HL-60 (cell line): Measurements from ENCODE around the gene ZMAT5.
A peak's percentile ranks its signal among the peaks of the same experiment; 100 is the strongest.

Experiments used
- DNase-seq, 2 experiments: peaks; one replicate each; pipeline ENCODE4 v3.0.0-alpha.2; 2010 to 2020; ENCODE audit warnings: low read depth in 1 of 2, low spot score in 1 of 2
- H3K27ac ChIP-seq: fragments of 250-450 bp; sonication (Bioruptor Pico); replicated peaks from 2 replicates; pipeline ENCODE4 v1.5.1; 2020; ENCODE audit warnings: mild to moderate bottlenecking, moderate library complexity
- H3K27me3 ChIP-seq: fragments of 250-450 bp; sonication (Bioruptor Pico); 2 replicates; pipeline ENCODE4 v1.5.1; 2021; ENCODE audit warnings: mild to moderate bottlenecking, moderate library complexity; ENCODE audit not compliant: insufficient read depth, poor library complexity, severe bottlenecking
- H3K4me3 ChIP-seq: replicated peaks from 2 replicates; pipeline ENCODE4 v1.5.1; 2011; ENCODE audit warnings: mild to moderate bottlenecking, control low read depth, low read length; ENCODE audit not compliant: insufficient read depth
- GABPA ChIP-seq: IDR thresholded peaks from 2 replicates; pipeline ENCODE4 v1.6.1; 2012; ENCODE audit warnings: low read depth
- POLR2AphosphoS5 ChIP-seq: IDR thresholded peaks from 2 replicates; pipeline ENCODE4 v1.6.1; 2012; ENCODE audit warnings: low read depth
- SPI1 ChIP-seq: IDR thresholded peaks from 2 replicates; pipeline ENCODE4 v1.6.1; 2012; ENCODE audit warnings: low read depth, mild to moderate bottlenecking, borderline replicate concordance
- TF ChIP-seq, protein P1 (sequence below): IDR thresholded peaks from one replicate; pipeline ENCODE4 v1.5.1; 2011; ENCODE audit warnings: low read length, control low read depth, inconsistent platforms; ENCODE audit not compliant: insufficient read depth
- TF ChIP-seq, protein P2 (sequence below): IDR thresholded peaks from 2 replicates; pipeline ENCODE4 v1.6.1; 2012; ENCODE audit warnings: low read depth; ENCODE audit not compliant: insufficient replicate concordance

ZMAT5 gene

GRCh38 chr22:29795663-29796062 lies 28.9 kb upstream of the ZMAT5 start:
- Histone ChIP-seq H3K27me3 (no peaks in the 10 kb centered on the region), H3K4me3 (no peak overlapping the region), H3K27ac (no peak overlapping the region)
- TF ChIP-seq, protein P1, sequence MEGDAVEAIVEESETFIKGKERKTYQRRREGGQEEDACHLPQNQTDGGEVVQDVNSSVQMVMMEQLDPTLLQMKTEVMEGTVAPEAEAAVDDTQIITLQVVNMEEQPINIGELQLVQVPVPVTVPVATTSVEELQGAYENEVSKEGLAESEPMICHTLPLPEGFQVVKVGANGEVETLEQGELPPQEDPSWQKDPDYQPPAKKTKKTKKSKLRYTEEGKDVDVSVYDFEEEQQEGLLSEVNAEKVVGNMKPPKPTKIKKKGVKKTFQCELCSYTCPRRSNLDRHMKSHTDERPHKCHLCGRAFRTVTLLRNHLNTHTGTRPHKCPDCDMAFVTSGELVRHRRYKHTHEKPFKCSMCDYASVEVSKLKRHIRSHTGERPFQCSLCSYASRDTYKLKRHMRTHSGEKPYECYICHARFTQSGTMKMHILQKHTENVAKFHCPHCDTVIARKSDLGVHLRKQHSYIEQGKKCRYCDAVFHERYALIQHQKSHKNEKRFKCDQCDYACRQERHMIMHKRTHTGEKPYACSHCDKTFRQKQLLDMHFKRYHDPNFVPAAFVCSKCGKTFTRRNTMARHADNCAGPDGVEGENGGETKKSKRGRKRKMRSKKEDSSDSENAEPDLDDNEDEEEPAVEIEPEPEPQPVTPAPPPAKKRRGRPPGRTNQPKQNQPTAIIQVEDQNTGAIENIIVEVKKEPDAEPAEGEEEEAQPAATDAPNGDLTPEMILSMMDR: no peak
- no peak for DNase-seq

DNA sequence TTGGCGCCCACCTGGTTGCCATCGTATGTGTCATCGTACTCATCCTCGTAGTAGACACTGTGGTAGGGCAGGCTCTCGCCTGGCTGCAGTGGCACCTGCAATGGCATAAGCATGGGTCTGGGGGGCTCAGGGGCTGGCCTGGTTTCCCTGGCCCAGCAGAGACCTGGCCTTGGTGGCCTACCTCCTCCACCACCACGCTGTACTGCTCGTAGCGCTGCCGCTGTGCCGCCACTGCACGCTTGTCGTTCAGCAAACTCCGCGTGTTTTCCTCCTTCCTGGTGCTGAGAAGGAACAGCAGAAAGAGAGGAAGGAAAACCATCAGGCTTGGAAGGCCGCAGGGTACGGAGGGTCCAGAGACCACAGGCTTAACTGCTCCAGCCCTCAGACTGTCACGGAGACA lies 26.6 kb upstream of the ZMAT5 start:
- H3K27me3 ChIP-seq: no peaks in the 10 kb centered on the region
- no peak for TF ChIP-seq POLR2AphosphoS5
- no peak for TF ChIP-seq GABPA
- TF ChIP-seq, protein P1: no peak
- TF ChIP-seq, protein P2, sequence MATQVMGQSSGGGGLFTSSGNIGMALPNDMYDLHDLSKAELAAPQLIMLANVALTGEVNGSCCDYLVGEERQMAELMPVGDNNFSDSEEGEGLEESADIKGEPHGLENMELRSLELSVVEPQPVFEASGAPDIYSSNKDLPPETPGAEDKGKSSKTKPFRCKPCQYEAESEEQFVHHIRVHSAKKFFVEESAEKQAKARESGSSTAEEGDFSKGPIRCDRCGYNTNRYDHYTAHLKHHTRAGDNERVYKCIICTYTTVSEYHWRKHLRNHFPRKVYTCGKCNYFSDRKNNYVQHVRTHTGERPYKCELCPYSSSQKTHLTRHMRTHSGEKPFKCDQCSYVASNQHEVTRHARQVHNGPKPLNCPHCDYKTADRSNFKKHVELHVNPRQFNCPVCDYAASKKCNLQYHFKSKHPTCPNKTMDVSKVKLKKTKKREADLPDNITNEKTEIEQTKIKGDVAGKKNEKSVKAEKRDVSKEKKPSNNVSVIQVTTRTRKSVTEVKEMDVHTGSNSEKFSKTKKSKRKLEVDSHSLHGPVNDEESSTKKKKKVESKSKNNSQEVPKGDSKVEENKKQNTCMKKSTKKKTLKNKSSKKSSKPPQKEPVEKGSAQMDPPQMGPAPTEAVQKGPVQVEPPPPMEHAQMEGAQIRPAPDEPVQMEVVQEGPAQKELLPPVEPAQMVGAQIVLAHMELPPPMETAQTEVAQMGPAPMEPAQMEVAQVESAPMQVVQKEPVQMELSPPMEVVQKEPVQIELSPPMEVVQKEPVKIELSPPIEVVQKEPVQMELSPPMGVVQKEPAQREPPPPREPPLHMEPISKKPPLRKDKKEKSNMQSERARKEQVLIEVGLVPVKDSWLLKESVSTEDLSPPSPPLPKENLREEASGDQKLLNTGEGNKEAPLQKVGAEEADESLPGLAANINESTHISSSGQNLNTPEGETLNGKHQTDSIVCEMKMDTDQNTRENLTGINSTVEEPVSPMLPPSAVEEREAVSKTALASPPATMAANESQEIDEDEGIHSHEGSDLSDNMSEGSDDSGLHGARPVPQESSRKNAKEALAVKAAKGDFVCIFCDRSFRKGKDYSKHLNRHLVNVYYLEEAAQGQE: no peak
- TF ChIP-seq SPI1: no peak
- no peak overlapping the region for H3K4me3 ChIP-seq
- no peak overlapping the region for H3K27ac ChIP-seq
- no peak for DNase-seq

DNA sequence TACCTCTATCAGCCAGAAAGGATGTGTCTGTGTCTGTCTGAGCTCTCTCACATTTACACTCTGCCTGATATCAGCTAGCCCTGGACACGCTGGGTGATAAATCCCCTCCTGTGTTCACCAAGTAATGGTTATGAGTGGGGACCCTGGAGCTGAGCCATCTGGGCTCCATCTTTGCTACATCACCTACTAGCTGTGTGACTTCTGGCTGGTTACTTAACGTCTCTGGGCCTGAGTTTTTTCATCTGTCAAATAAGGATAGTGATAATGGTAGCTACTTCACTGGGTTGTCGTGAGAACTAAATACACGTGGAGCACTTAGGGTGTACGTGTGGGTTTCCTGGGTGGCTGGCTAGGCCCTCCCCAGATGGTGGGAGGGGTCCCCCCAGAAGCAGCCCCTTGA lies 23.3 kb upstream of the ZMAT5 start:
- no peaks in the 10 kb centered on the region for H3K27me3 ChIP-seq
- no peak overlapping the region for H3K27ac ChIP-seq
- no peak overlapping the region for H3K4me3 ChIP-seq
- no peak for DNase-seq
- TF ChIP-seq POLR2AphosphoS5 (no peak), SPI1 (no peak), GABPA (no peak)
- TF ChIP-seq, protein P1: no peak
- TF ChIP-seq, protein P2: no peak

GRCh38 chr22:29788339-29789279 lies 21.8 kb upstream of the ZMAT5 start:
- TF ChIP-seq, protein P2: no peak
- peak; percentile 67; the same call in 1 of the 2 replicates for TF ChIP-seq SPI1

More at GRCh38 chr22:29788339-29789279, 21.8 kb upstream of the ZMAT5 start:
- DNase-seq: peak in 1 of 2 experiments; percentile 37
- H3K4me3 ChIP-seq: no peak overlapping the region
- no peak overlapping the region for H3K27ac ChIP-seq
- H3K27me3 ChIP-seq: no peaks in the 10 kb centered on the region
